HG03354 (cell line): ENCODE measurements around the gene SMARCE1.

ENCODE experiments used
- ATAC-seq: cut with Tn5 transposase; IDR thresholded peaks from one replicate; pipeline ENCODE4 v1.9.1; 2021; ENCODE audit warnings: mild to moderate bottlenecking; ENCODE audit not compliant: unreplicated experiment, poor library complexity, severe bottlenecking

SMARCE1 gene

GRCh38 chr17:40613467-40614154 is 34.0 kb downstream of the SMARCE1 start:
- no peak for ATAC-seq

GRCh38 chr17:40612599-40613244 is 34.9 kb downstream of the SMARCE1 start:
- no peak for ATAC-seq

- ATAC-seq, result no peak
Measured at GRCh38 chr17:40611840-40612474, 35.7 kb downstream of the SMARCE1 start.

- no peak for ATAC-seq
Measured at GRCh38 chr17:40610359-40610758, 37.3 kb downstream of the SMARCE1 start.

GRCh38 chr17:40608061-40608581 is 39.5 kb downstream of the SMARCE1 start:
- no peak for ATAC-seq

- no peak for ATAC-seq
Measured at GRCh38 chr17:40607641-40608040, 40.0 kb downstream of the SMARCE1 start.

GRCh38 chr17:40606548-40607353 is 40.9 kb downstream of the SMARCE1 start:
- no peak for ATAC-seq

- ATAC-seq, result no peak
Measured at GRCh38 chr17:40605306-40605705, 42.3 kb downstream of the SMARCE1 start.

GRCh38 chr17:40604327-40605080 is 43.1 kb downstream of the SMARCE1 start:
- ATAC-seq, result no peak

GRCh38 chr17:40602445-40603443 is 44.9 kb downstream of the SMARCE1 start:
- no peak for ATAC-seq

GRCh38 chr17:40600486-40601046 is 47.1 kb downstream of the SMARCE1 start:
- ATAC-seq, result no peak

GRCh38 chr17:40599468-40599763 is 48.2 kb downstream of the SMARCE1 start:
- no peak for ATAC-seq

GRCh38 chr17:40598619-40599467 is 48.8 kb downstream of the SMARCE1 start:
- ATAC-seq, result peak; percentile 67

- no peak for ATAC-seq
Measured at GRCh38 chr17:40598301-40598618, 49.4 kb downstream of the SMARCE1 start.

- ATAC-seq, result no peak
Measured at GRCh38 chr17:40597556-40598300, 49.9 kb downstream of the SMARCE1 start.

GRCh38 chr17:40597156-40597555 is 50.5 kb downstream of the SMARCE1 start:
- ATAC-seq, result no peak
